ENCODE results near the gene SLC5A2.
"Not testable (repeated sequence)": the region's sequence is repeated elsewhere in the genome, so short reads cannot be mapped to it uniquely, and the experiment has no call there.

SLC5A2 gene

GRCh38 chr16:31499928-31500327, 17.0 kb downstream of the SLC5A2 start:
- H3K4me3 ChIP-seq (ENCODE audit: control insufficient read depth, low read depth, low read length), result no peak overlapping the region
- TF ChIP-seq, protein P1, sequence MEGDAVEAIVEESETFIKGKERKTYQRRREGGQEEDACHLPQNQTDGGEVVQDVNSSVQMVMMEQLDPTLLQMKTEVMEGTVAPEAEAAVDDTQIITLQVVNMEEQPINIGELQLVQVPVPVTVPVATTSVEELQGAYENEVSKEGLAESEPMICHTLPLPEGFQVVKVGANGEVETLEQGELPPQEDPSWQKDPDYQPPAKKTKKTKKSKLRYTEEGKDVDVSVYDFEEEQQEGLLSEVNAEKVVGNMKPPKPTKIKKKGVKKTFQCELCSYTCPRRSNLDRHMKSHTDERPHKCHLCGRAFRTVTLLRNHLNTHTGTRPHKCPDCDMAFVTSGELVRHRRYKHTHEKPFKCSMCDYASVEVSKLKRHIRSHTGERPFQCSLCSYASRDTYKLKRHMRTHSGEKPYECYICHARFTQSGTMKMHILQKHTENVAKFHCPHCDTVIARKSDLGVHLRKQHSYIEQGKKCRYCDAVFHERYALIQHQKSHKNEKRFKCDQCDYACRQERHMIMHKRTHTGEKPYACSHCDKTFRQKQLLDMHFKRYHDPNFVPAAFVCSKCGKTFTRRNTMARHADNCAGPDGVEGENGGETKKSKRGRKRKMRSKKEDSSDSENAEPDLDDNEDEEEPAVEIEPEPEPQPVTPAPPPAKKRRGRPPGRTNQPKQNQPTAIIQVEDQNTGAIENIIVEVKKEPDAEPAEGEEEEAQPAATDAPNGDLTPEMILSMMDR (IDR thresholded peaks at IDR 0.05; ENCODE audit: control insufficient read depth, insufficient read depth, low read depth, low read length, missing control alignments), result no peak
- no peak for DNase-seq (ENCODE audit: low read depth)

DNA sequence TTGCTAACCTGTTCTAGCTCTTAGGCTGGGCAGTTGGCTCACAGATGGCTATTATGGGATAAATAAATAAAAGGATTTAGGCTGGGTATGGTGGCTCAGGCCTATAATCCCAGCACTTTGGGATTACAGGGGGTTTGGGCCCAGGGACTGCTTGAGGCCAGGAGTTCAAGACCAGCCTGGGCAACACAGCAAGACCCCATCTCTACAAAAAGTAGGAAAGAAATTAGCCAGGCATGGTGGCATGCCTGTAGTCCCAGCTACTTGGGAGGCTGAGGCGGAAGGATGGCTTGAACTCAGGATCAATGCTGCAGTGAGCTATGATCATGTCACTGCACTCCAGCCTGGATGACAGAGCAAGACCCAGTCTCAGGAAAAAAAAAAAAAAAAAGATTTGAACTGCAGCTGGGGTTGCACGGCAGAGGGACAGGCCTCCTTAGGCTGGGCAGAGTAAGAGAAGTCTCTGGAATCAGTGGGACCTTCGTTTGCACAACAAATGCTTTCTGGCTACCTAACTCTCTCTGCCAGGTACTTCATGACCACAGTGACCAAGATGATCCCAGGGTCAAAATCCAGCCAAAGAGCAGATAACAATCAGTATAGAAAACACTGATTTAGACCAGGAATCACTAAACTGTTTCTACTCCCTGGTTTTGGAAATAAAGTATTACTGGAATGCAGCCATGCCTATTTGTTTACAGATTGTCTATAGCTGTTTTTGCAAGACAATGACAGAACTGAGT, 18.5 kb downstream of the SLC5A2 start:
- no peak overlapping the region for H3K4me3 ChIP-seq (ENCODE audit: control insufficient read depth, low read depth, low read length)
- TF ChIP-seq, protein P1 (IDR thresholded peaks at IDR 0.05; ENCODE audit: control insufficient read depth, insufficient read depth, low read depth, low read length, missing control alignments), result no peak

GRCh38 chr16:31501966-31502348, 19.0 kb downstream of the SLC5A2 start:
- DNase-seq (ENCODE audit: low read depth), result no peak
- H3K4me3 ChIP-seq (ENCODE audit: control insufficient read depth, low read depth, low read length), result no peak overlapping the region
- TF ChIP-seq, protein P1 (IDR thresholded peaks at IDR 0.05; ENCODE audit: control insufficient read depth, insufficient read depth, low read depth, low read length, missing control alignments), result no peak

More for the DNA sequence above, 18.5 kb downstream of the SLC5A2 start:
- no peak for DNase-seq (ENCODE audit: low read depth)

- no peak overlapping the region for H3K4me3 ChIP-seq (ENCODE audit: control insufficient read depth, low read depth, low read length)
- TF ChIP-seq, protein P1 (IDR thresholded peaks at IDR 0.05; ENCODE audit: control insufficient read depth, insufficient read depth, low read depth, low read length, missing control alignments), result no peak
- DNase-seq (ENCODE audit: low read depth), result no peak
Observed at GRCh38 chr16:31502981-31503380, 20.1 kb downstream of the SLC5A2 start.

- not testable (repeated sequence) for H3K4me3 ChIP-seq (ENCODE audit: control insufficient read depth, low read depth, low read length); DNase-seq (ENCODE audit: low read depth)
Observed at GRCh38 chr16:31503555-31503954, 20.6 kb downstream of the SLC5A2 start.

DNA sequence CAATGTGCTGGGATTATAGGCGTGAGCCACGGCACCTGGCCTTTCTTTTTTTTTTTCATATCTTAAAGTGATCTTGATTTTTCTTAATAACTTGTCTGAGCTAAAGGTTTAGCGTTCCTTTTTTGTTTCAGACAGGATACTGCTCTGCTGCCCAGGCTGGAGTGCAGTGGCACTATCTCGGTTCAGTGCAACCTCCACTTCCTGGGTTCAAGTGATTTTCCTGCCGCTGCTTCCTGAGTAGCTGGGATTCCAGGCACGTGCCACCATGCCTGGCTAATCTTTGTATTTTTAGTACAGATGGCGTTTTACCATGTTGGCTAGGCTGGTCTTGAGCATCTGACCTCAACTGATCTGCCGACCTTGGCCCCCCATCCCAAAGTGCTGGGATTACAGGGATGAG, 21.2 kb downstream of the SLC5A2 start:
- no peak for DNase-seq (ENCODE audit: low read depth)
- H3K4me3 ChIP-seq (ENCODE audit: control insufficient read depth, low read depth, low read length), result no peak overlapping the region
- TF ChIP-seq, protein P1 (IDR thresholded peaks at IDR 0.05; ENCODE audit: control insufficient read depth, insufficient read depth, low read depth, low read length, missing control alignments), result no peak

- TF ChIP-seq, protein P1 (IDR thresholded peaks at IDR 0.05; ENCODE audit: control insufficient read depth, insufficient read depth, low read depth, low read length, missing control alignments), result no peak
- H3K4me3 ChIP-seq (ENCODE audit: control insufficient read depth, low read depth, low read length), result no peak overlapping the region
- no peak for DNase-seq (ENCODE audit: low read depth)
Observed at GRCh38 chr16:31505483-31505882, 22.6 kb downstream of the SLC5A2 start.

All from AG09309 (cell line).